Measurements from ENCODE around the gene USP4.
"Not testable (repeated sequence)": the region's sequence is repeated elsewhere in the genome, so short reads cannot be mapped to it uniquely, and the experiment has no call there.

Gene USP4, protein sequence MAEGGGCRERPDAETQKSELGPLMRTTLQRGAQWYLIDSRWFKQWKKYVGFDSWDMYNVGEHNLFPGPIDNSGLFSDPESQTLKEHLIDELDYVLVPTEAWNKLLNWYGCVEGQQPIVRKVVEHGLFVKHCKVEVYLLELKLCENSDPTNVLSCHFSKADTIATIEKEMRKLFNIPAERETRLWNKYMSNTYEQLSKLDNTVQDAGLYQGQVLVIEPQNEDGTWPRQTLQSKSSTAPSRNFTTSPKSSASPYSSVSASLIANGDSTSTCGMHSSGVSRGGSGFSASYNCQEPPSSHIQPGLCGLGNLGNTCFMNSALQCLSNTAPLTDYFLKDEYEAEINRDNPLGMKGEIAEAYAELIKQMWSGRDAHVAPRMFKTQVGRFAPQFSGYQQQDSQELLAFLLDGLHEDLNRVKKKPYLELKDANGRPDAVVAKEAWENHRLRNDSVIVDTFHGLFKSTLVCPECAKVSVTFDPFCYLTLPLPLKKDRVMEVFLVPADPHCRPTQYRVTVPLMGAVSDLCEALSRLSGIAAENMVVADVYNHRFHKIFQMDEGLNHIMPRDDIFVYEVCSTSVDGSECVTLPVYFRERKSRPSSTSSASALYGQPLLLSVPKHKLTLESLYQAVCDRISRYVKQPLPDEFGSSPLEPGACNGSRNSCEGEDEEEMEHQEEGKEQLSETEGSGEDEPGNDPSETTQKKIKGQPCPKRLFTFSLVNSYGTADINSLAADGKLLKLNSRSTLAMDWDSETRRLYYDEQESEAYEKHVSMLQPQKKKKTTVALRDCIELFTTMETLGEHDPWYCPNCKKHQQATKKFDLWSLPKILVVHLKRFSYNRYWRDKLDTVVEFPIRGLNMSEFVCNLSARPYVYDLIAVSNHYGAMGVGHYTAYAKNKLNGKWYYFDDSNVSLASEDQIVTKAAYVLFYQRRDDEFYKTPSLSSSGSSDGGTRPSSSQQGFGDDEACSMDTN

DNA sequence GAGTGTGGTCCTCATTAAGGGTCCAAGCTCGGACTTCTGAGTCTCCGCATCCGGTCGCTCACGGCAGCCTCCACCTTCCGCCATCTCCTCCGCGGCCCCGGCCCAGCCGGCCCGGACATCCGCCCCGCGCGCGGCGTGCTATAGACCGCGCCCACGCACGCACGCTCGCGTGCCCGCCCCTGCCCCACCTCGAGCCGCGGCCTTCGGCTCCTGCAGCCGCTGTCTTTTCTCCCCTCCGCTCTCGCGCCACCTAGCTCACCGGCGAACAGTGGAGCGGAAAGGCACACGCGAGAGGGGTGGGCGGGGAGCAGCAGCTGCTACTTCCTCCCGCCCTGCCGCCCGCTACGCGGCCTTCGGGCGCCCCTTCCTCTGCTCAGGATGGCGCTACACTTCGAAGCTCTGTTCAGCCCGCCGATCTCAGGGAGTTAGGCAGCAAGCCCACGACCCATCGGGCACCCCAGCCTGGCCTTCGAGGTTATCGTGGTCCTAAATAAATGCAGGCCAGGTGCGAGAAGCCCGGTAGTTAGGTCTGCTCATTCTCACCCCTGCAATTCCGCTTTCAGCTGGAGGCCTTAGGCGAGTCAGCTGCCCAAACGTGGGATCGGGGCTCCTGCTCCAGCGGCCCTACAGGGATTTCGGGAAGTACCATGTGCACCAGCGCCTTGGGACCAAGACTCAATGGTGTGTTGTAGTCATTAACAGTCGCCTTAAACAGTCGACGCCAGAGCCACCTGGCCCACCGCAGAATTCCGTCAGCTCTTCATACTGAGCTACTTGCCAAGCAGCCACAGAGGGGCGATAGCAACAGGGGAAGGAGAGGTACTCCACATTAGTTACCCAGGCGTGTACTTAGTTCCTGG is at the start of gene USP4:
TSS of gene USP4 (minus strand) at position 113 of the 860 bp plus-strand sequence. CDS start at position 84, 29 bp downstream.
- peak; percentile 80 to 88 (median 84) for DNase-seq

DNA sequence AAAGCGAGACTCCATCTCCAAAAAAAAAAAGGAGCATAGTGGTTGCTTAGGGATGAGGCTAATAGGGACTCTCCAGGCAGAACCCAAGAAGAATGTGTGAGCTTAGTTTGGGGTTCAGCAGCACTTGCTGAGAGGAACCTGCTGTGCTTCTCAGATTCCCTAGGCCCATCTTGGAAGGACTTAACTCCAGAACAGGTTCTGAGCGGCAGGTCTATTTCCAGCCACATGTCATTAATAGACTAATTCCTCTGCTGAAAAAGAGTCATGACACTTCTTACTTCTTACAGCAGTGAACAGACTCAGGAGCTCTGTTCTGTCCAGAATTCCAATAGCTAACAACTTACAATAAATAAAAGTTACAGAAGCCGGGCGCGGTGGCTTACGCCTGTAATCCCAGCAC is 49.4 kb upstream of the USP4 start:
- no peak for DNase-seq

DNA sequence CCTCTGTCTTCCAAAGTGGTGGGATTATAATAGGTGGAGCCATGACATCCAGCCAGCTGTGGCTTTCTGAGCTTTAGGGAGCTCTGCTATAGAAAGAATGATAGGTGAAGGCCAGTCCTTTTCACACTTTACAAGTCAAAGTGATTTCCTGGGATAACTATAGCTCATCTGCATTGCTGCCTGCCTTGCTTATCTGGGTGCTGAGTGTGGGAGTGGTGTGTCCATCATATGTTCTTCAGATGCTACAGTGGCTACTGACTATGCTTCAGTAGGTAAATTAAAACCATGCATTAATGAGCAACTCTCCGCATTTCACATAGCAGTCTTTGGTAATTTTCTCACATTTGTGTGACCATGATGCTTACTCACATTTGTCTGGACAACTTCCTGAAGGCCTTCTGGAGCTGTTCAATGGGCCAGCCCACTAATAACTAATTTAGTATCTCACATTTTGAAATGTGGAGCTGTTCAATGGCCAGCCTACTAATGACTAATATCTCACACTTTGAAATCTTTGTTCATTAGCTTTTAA is 48.5 kb upstream of the USP4 start:
- no peak for DNase-seq

DNA sequence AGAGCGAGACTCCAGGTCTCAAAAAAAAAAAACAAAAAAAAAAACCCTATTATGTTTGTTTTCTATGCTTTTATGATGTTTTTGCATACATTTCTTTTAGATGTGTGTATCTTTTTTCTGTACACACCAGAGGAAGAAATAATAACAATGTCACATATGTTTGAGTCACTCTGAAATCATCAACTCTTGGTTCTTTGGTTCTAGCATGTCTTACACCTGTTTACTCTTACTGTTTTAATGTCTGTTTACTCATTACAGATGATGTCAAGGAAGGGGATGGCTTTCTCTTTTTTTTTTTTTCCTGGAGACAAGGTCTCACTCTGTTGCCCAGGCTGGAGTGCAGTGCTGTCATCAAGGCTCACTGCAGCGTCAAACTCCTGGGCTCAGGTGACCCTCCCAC is 47.9 kb upstream of the USP4 start:
- DNase-seq = no peak

DNA sequence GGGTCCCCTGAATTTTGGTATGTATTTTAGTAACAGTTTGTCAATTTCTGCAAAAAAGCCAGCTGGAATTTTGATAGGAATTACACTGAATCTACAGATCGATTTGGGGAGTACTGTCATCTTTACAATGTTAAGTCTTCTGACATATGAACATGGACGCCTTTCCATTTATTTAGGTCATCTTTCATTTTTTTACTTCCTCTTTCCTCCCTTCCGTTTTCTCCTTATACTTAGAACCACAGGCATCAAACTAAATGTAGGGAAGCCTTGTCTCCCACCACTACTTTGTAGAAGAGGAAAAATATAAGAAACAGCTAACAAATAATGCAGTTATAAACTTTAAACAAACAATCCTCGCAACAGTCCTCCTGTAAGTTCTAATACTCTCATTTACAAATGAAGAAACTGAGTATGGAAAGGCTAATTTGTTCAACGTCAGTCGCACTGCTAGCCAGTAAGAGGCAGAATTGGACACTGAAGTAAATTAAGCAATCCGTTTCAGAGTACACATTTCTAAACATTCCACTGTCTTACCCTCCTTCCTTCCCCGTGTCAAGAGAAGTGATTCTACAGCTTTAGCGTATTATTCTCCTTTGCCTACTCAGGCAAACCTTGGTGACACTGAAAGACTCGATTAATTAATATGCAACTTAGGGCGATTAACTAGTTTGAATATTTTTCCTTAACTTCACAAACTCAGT is 46.4 kb upstream of the USP4 start:
- DNase-seq = no peak

DNA sequence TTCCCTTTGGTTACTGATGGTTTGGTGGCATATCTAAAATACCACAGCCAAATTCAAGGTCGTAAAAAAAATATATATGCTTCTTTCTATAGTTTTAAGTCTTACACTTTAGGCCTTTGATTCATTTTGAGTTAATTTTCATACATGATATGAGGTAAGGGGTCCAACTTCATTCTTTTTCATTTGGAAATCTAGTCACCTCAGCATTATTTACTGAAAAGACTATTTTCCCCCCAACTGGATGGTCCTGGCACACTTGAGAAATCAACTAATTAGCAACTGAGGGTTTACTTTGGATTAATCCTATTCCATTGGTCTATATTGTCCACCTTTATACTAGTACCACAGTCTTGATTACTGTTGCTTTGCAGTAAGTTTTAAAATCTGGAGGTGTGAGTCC is 45.8 kb upstream of the USP4 start:
- DNase-seq = no peak

DNA sequence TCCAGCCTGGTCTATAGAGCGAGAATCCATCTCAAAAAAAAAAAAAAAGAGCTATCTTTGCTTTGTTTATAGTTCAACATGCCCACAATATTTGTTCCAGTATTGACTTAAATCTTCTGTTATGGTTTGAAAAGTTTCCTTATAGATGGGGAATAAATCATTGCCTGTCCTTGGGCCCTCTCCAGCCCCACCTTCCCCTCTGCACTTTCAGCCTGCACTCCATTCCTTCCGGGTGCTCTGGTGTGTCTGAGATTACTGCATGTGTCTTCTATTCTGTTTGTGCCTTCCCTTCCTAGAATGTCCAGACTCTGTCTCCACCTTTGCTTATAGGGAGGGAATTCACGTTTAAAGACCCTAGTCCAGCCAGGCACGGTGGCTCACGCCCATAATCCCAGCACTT is 43.5 kb upstream of the USP4 start:
- no peak for DNase-seq

DNA sequence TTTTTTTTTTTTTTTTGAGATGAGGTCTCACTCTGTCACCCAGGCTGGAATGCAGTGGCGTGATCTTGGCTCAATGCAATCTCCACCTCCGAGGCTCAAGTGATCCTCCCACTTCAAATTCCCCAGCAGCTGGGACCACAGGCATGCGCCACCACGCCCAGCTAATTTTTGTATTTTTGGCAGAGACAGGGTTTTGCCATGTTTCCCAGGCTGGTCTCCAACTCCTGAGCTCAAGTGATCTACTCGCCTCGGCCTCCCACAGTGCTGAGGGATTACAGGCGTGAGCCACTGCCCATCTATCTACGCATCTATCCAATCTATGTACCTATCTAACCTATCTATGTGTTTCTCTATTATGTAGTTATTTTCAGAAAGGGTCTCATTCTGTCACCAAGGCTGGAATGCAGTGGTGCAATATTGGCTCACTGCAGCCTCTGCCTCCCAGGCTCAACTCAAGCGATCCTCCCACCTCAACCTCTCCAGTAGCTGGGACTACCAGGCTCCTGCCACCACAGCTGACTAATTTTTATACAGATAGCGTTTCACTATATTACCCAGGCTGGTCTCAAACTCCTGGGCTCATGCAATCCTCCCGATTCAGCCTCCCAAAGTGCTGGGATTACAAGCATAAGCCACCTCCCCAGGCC is 38.5 kb upstream of the USP4 start:
- no peak for DNase-seq

DNA sequence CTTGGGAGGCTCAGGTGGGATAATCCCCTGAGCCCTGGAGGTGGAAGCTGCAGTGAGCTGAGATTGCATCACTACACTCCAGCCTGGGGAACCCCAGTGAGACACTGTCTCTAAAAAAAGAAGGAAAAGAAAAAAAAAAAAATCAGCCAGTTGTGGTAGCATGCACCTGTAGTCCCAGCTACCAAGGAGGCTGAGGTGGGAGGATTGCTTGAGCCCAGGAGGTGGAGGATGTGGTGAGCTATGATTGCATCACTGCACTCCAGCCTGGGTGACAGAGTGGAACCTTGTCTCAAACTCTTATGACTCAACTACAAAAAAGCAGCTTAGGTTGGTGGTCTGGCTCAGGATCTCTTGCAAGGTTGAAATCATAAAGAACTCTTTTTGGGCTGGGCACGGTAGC is 37.6 kb upstream of the USP4 start:
- peak in 1 of 4 experiments; percentile 20 for DNase-seq

DNA sequence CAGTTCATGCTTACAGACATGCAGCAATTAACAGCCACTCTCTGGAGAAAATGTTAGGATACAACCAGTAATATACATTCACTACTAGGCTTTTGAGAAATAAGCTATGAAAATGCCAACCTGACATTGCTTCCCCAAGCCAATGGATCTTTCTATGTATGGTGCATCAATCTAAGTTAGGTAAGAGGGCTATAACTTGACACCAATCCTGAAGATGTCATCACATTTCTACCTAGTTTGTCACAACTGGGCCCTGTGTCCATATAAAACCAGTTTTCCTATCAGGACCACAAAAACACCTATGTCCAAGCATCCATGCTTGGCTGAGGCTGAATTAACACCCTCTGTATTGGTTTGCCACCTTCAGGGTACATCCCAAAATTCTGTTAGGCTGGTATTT is 32.1 kb upstream of the USP4 start:
- no peak for DNase-seq

DNA sequence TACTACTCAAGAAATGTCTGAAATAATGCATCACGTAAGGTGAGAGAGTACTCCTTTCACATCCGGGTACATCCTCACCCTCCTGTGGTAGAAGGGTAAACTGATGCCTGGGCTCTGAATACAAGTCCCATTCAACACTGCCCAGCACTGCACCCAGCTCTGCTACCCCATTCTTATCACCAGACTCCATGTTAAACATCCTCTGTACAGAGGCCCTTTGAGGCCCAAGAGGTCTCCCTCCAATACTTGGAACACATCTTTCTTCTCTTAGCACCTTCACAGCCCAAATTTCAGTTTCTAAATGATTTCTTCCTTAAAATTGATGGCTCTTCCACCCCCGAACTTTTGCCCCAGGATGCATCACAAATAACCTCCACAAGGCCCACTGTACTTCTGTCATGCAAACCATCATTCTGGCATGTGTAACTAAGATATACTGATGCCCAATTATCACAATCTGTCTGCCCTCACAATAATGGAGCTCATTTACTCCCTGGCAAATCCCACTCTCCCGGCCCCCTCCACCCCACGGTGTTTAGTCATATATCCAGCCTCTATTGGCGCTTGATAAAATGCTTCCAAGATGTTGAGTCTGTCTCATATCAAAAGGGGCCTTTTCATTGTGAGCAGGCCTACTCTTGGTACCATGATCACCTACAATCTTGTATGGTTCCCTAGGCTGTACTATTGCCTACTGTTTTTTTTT is 30.9 kb upstream of the USP4 start:
- DNase-seq = no peak

DNA sequence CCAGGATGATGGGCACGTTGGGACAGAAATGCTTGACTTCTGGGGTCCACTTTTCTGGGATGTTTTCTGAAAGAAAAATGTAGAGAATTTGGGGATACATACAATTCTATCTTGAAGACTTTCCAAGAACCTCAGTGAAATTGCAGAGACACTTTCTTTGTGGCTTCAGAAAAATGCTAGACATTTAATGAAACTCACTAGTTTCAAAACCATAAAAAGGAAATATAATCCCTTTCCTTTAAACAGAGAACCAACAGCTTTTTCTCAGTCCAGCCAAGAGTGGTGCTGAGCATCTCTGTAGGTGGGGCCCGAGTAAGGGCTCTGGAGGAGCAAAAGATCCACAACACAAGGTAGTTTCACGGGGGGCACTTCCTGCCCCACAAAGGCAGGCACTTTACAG is 22.7 kb upstream of the USP4 start:
- no peak for DNase-seq

DNA sequence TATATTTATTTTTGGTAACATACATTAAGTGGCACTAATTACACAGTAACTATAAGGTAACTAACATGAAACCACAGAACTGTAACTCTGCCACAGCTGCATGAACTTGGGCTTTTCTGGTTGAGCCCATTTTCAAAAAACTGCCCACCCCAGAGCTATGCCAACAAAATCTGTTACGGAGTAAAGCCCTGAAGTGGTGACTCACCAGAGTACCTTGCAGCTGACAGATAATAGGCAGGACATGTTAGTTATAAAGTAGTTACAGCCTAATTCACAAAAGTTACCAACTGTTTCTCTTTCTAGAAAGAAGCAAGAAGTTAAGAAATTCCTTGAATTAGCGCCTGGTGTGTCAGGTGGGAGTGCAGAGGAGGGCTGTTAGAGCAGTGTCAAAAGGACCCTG is 19.8 kb upstream of the USP4 start:
- no peak for DNase-seq

DNA sequence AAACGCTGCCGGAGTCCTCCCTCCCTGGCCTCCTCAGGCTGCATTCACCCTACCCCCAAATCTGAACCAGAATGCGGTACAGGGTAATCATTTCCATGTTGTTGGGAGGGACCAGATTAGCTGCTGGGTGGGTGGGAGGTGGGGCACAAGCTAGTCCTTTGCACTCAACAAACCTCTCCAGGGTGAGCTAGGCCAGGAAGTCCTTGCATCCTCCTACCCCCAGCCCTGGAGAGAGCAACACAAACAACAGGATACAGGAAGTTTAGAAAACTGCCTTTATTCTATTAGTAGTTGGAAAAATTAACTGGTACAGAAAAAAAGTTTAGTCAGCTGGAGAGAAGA is 19.0 kb upstream of the USP4 start:
- no peak for DNase-seq

DNA sequence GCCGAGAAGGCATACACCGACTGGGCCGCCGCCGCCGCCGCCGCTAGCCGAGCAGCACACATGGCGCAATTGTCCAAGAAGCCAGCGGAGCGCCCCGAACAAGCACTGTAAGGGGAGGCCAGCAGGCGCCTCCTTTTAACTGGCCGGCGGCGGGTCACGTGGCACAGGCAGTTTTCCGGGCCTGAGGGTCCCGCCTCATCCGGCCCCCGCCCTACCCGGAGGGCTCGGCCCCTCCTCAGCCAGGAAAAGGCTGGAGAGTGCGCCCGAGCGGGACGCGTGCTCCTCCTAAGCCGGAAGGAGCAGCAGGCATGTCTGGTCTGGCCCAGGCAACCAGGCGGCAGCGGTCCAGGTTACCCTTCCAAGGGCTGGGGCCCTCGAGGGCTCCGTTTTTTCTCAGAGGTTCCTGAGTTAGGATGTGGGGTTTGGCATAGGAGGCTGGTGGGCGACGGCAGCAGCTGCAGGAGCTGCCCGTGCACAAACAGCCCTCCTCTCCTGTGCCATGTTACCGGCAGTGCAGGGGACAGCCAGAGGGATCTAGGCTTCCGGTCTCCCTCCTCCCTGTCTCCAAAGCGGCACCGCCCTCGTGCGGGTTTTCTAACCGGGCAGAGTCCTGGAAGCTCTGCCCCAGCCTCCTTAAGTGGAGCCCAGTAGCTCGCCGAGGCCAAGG is 18.5 kb upstream of the USP4 start, which contains the start of gene GPX1:
TSS of gene GPX1 (minus strand) at position 137 of the 667 bp plus-strand sequence. CDS start at position 62, 75 bp downstream.
- DNase-seq = peak; percentile 41 to 57 (median 50)

DNA sequence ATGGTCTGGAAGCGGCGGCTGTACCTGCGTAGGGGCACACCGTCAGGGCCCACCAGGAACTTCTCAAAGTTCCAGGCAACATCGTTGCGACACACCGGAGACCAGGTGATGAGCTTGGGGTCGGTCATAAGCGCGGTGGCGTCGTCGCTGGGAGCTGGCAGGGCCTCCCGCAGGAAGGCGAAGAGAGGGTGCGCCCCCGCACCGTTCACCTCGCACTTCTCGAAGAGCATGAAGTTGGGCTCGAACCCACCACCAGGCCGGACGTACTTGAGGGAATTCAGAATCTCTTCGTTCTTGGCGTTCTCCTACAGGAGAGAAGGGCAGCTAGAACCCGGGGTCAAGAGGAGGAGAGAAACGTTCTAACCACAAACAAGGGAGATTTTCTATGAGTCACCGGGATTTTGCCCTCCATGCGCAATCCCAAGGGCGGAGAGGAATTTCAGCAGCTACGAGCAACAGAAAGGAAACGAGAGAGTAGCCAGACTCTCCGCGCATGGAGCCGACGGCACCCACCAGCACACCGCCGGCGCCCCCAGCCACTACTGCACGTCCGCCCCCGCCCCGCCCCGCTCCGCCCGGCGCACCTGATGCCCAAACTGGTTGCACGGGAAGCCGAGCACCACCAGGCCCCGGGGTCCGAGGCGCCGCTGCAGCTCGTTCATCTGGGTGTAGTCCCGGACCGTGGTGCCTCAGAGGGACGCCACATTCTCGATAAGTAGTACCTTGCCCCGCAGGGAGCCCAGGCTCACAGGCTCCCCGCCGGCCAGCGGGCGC is 17.8 kb upstream of the USP4 start:
- peak in 3 of 4 experiments; percentile 9 to 29 (median 23) for DNase-seq

DNA sequence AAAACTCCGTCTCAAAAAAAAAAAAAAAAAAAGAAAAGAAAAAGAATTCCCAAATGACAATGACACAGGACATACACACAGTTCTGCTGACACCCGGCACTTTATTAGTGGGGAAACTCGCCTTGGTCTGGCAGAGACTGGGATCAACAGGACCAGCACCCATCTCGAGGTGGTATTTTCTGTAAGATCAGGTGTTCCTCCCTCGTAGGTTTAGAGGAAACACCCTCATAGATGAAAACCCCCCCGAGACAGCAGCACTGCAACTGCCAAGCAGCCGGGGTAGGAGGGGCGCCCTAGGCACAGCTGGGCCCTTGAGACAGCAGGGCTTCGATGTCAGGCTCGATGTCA is 17.2 kb upstream of the USP4 start:
- not testable (repeated sequence) for DNase-seq

DNA sequence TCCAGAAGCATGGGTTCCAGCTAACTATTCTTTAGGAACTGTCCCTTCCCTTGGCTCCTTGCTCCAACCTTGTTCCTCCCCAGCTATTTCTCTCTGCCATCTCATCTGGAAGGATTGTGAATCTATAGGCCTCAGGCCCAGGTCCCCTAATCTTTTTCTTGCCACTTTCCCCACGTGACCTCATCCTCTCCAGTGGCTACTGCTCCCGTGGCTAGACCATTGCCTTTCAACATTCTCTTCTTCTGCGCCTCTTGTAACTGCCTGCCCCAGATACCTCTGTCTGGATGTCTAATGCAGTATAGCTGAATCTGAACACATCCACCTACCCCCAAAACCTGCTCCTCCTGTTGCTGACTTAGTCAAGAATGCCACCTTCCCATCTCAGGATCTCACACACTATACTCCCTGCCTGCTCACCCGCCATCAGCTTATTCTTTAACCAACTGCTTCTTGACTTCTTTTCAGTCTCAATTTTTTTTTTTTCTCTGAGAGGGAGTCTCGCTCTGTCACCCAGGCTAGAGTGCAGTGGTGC is 13.1 kb upstream of the USP4 start:
- DNase-seq = no peak

DNA sequence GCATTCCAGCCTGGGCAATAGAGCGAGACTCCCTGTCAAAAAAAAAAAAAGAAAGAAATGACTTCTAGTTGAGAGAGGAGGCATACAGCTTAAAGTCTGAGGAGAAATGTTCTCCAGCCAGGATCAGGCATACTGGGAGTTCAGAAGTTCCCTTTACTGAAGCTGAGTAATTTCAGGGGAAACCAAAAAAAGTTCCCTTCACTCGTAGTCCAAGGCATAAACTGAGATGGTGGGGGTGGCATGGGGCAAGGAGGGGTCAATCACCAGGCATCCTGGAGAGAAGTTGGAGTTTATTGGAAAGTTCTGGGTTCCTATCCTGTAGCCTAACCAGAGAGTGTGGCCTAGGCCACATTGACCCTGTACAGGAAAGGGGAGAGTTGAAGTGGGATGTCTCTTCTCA is 12.4 kb upstream of the USP4 start:
- DNase-seq = no peak

Data from activated CD4-positive, CD25-positive, alpha-beta regulatory T cell (primary cell).